Glomerular visceral epithelial cell (primary cell): ENCODE results near the gene CCNL2.
A peak's percentile ranks its signal among the peaks of the same experiment; 100 is the strongest.
"Not testable (repeated sequence)": the region's sequence is repeated elsewhere in the genome, so short reads cannot be mapped to it uniquely, and the experiment has no call there.

Experiments
- DNase-seq: peaks from one replicate; pipeline ENCODE4 v3.0.0-alpha.2; 2016; ENCODE audit errors: extremely low spot score

The CCNL2 gene

GRCh38 chr1:1373815-1374588 lies 25.1 kb downstream of the CCNL2 start:
- DNase-seq: no peak

- no peak for DNase-seq
Measured at GRCh38 chr1:1373051-1373814, 25.9 kb downstream of the CCNL2 start.

GRCh38 chr1:1371746-1372711 lies 27.1 kb downstream of the CCNL2 start:
- peak; percentile 76 for DNase-seq

GRCh38 chr1:1371364-1371745 lies 27.8 kb downstream of the CCNL2 start:
- no peak for DNase-seq

- no peak for DNase-seq
Measured at GRCh38 chr1:1370771-1371300, 28.3 kb downstream of the CCNL2 start.

- DNase-seq: not testable (repeated sequence)
Measured at GRCh38 chr1:1370094-1370493, 29.0 kb downstream of the CCNL2 start.

- no peak for DNase-seq
Measured at GRCh38 chr1:1367315-1367714, 31.8 kb downstream of the CCNL2 start.

GRCh38 chr1:1366699-1367066 lies 32.5 kb downstream of the CCNL2 start:
- no peak for DNase-seq

GRCh38 chr1:1365875-1366698 lies 33.0 kb downstream of the CCNL2 start:
- DNase-seq: no peak

- no peak for DNase-seq
Measured at GRCh38 chr1:1364266-1364665, 34.9 kb downstream of the CCNL2 start.

GRCh38 chr1:1361982-1362423 lies 37.1 kb downstream of the CCNL2 start:
- DNase-seq: peak; percentile 65

- DNase-seq: no peak
Measured at GRCh38 chr1:1361233-1361981, 37.7 kb downstream of the CCNL2 start.

- DNase-seq: peak; percentile 93
Measured at GRCh38 chr1:1360506-1361169, 38.5 kb downstream of the CCNL2 start.

- DNase-seq: peak; percentile 32
Measured at GRCh38 chr1:1359664-1360468, 39.3 kb downstream of the CCNL2 start.

- DNase-seq: no peak
Measured at GRCh38 chr1:1359308-1359663, 39.8 kb downstream of the CCNL2 start.

- DNase-seq: no peak
Measured at GRCh38 chr1:1358433-1359271, 40.5 kb downstream of the CCNL2 start, which contains the start of gene MXRA8. MXRA8 (minus strand) TSS chr1:1358555; CDS start chr1:1358504, 51 bp downstream.

- no peak for DNase-seq
Measured at GRCh38 chr1:1357871-1358432, 41.2 kb downstream of the CCNL2 start.
